T-helper 1 cell treated with Interleukin-12 subunit alpha and Interleukin-12 subunit beta and Interleukin-4 antibody, amounts not matched to agents 30 ng/mL and 1 ng/mL, for 36 hours (primary cell): ENCODE results near the gene SLC22A3. TPM values are rescaled to one million over a fixed set of nuclear protein-coding genes. Genes with fewer than 3 reads are reported as not detected.

ENCODE experiments used
- intact Hi-C: fragments of 100-400 bp; cut with micrococcal nuclease; formaldehyde crosslinking; loops from one replicate; pipeline ENCODE4 v1.15.1; 2024
- total RNA-seq: library from RNA; stranded (reverse); gene quantifications from 2 replicates; pipeline ENCODE4 v1.2.3, GENCODE V29; 2022

The SLC22A3 gene
- total RNA-seq, 1 donor from 2014 or later: not detected

DNA sequence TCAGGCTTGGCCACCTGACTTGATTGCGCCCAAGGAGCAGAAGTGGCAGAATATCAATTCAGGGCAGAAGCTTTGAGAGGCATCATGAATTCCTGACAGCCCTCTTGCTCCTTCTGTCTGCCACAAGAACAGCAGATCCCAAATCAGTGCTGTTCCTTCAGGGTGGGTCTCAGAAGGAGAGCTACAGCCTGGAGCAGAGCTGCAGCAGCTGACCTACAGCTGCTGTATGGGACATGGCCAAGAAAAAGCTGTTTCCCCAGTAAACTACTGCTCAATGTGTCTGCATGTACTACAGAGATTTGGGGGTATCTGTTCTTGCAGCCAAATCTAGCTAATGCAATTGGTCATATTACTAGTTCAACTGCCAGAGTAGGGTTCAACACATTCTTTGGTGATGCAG, 69.0 kb downstream of the SLC22A3 start:
- intact Hi-C loops: no loop called here

DNA sequence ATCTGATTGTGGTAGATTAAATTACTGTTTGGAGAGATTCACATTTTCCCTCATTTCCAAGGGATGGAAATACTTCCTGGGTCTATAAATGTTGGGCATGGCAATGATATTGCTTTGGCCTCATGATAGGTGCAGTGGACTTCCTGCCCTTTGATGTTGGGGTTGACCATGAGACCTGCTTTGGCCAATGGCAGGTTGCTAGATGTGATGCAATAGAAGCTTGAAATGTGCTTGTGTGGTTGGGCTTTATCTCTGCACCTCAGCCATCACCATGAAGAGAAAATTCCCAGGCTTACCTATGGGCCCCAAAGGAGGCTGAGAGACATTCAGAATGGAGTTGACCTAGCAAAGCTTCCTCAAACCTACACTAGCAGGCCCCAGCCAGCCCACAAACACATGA, 69.4 kb downstream of the SLC22A3 start:
- intact Hi-C loops: no loop called here

GRCh38 chr6:160418370-160418769, 70.2 kb downstream of the SLC22A3 start:
- intact Hi-C loops: no loop called here

- intact Hi-C loops: no loop called here
Observed at GRCh38 chr6:160419488-160419887, 71.3 kb downstream of the SLC22A3 start.

DNA sequence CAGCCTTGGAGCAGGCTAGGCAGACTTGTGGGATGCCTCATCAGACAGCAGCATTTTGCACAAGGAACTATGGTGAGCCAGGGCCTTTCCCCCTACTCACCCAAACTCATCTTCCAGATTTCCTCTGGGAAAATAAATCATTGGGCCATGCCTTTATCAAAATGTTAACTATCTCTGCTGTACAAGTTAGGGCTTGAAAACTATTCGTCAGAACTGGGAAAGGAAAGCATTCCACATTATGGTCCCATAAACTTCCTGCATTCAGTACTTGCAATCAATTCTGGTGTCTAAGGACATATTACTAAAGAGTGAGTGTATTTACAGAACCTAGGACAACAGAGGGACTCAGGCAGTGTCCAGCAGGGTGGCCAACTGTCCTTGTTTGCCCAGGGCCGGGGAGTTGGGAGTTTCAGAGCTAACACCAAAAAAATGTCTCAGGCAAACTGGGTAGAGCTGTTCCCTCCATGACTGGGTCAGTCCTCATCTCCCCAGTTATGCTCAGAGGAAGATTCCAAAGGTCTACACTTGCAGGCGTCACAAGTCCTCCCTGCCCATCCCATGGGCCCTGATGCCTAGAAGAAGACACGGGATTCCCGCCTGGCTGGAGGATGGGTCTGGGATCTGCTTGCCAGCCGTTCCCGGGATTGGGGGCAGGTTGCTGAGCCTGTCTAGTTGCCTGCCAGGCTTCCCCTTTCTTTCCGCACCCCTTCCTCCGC, 72.2 kb downstream of the SLC22A3 start:
- intact Hi-C loops: no loop called here

DNA sequence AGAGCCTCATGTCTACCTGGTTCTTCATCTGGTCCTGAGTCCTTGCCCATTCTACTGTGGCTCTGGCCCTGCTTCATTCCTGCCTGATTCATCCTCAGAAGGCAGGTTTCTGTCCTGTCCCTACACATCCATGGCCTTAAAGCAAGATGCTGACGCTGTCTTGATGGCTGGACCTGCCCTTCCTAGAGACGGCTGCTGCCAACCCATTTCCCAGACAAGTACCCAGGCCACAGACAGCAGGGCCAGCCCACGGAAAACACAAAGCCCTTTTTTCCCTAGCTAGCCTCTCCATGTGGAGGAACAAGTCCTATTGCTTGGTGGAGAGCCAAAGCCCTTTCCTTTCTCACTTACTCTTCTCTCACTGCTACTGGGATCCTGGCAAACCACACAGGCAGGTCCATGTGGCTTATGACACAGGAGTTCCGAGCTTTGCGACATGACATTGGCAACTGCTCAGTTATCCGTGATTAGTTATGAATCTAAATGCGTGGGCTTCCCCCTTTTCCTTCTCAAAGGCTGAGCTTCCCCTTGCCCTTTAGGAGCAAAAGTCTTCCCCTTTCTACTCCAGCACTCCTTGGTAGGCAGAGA, 72.9 kb downstream of the SLC22A3 start:
- intact Hi-C loops: no loop called here

- intact Hi-C loops: no loop called here
Observed at GRCh38 chr6:160421854-160422253, 73.7 kb downstream of the SLC22A3 start.

- intact Hi-C loops: no loop called here
Observed at GRCh38 chr6:160424256-160424655, 76.1 kb downstream of the SLC22A3 start.

GRCh38 chr6:160426136-160426535, 78.0 kb downstream of the SLC22A3 start:
- intact Hi-C loops: no loop called here

DNA sequence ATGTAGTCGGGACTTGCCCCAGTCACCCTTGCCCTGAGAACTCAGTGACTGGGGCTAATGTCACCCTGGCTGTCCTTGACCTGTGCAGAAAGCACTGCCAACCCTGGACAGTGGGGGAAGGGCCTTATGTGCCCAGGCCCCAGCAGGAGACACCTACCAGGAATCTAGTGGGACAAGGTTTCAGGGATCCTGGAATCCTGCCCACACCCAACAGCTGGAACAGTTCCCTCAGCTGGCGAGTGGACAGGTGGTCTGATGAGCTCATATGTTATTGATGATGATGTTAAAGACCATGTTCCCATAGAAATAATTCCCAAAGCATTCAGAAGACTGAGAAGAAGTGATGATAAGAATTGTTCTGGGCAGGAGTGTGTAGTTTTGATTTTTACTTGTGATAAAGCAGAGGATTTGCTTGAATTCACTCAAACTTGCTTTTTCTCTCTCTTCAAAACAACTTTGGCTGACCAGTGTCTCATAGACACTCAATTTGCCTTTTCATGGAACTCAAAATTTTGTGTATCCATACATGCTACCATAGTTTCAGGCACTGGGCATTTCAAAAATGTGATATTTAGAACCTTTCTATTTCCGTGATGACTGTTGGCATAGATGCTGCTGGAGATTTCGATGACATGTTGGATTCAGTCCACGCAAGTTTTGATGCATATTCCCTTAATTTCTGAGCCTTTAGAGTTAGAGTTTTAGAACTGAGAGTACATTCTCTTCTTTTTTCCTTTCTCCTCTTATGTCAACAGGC, 79.3 kb downstream of the SLC22A3 start:
- intact Hi-C loops: no loop called here

DNA sequence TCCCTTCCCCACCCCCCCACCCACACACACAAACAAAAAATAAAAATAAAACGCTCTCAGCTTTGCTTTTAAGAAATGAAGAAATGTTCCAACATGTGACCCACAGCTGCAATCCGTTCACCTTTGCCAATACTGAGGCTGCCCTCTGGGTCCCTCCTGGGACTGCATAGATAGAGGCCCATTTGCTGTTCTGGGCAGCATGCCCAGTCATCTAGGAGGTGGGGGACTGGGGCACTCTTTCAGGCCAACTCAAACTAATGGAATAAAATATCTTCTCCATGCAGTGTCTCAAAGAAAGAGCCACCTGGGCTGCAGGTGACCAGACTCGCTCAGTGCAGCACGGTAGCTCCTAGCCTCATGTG, 79.9 kb downstream of the SLC22A3 start:
- intact Hi-C loops: no loop called here

- intact Hi-C loops: no loop called here
Observed at GRCh38 chr6:160428818-160429619, 80.8 kb downstream of the SLC22A3 start.

- intact Hi-C loops: no loop called here
Observed at GRCh38 chr6:160429620-160429895, 81.4 kb downstream of the SLC22A3 start.

- intact Hi-C loops: no loop called here
Observed at GRCh38 chr6:160430203-160430602, 82.0 kb downstream of the SLC22A3 start.

- intact Hi-C loops: no loop called here
Observed at GRCh38 chr6:160430751-160431150, 82.6 kb downstream of the SLC22A3 start.

- intact Hi-C loops: no loop called here
Observed at GRCh38 chr6:160431226-160431625, 83.0 kb downstream of the SLC22A3 start.

DNA sequence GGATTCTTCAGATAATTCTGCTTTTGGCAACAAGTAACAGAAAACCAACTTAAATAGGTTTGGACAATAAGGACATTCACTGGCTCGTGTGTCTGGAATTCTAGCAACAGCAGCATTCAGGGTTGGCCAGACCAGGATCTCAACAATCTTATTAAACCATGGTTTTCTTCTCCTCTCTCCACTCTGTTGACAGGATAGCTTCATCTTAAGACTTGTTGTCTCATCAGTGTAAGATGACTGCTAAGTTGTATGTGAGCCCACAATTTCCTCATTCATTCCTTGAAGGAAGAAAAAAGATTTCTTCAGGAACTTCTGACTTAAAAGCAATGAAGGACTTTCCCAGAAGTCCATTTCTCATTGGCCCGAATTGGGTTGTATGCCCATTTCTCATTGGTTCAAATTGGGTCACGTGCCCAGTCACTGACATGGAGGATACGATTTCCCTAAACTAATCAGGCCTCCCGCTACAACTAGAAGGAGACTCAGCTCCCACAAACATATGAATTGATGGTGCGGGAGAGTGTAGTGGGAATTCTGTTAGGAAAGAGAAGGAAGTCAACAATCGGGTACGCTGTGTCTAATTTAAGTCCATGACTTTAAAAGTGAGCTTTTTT, 83.7 kb downstream of the SLC22A3 start:
- intact Hi-C loops: no loop called here

DNA sequence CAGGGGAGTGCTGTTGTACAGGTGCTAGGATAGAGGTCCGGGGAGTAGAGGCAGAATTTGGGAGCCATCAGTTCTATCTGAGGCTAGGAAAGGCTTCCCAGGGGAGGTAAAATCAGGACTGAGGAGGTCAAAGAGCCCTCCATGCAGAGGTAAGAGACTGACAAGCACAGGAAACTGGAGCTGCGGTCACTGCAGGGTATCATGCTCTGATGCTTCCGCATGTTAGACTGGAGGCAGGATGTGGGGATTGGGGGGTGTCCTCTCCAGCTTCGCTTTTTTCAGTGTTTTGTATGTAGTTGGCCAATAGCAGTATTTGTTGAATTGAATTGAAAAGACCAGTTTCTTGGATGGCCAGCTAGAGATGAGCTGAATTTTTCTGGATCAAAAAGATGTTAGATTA, 87.8 kb downstream of the SLC22A3 start:
- intact Hi-C loops: no loop called here

- intact Hi-C loops: no loop called here
Observed at GRCh38 chr6:160437154-160437553, 89.0 kb downstream of the SLC22A3 start.

DNA sequence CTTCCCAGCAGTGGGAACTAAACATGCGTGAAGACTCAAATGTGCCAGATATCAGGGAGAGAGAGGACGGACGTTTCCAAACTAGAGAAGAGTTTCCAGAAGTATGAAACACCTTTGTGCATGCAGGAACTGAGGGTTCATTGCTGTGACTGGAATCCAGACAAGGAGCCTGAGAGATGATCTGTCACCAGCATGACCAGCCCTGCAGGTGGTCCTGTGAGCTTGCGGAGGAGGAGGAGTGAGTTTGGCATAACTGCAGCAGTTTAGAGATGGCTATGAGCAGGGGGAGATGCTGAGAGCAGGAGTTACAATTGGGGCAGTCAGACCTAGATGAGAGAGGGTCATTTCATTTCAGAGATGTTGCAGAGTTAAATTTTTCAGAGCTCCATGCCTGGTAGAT, 89.6 kb downstream of the SLC22A3 start:
- intact Hi-C loops: no loop called here

DNA sequence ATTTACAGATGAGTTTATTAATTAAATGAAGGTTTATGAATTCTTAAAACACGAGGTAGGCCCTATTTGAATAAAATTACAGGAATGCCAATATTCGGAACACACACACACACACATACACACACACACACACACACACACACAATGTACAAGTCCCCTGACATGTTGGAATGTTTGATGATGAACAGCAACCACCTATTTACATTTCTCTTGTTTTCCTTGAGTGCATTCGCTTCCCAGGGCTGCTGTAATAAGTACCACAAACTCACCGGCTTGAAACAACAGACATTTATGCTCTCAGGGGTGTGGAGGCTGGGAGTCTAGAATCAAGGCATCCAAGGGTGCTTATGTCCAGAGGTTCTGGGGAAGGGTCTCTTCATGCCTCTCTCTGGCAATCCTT, 90.3 kb downstream of the SLC22A3 start:
- intact Hi-C loops: no loop called here

GRCh38 chr6:160439751-160440150, 91.6 kb downstream of the SLC22A3 start:
- intact Hi-C loops: no loop called here
